NCI-H526 treated with DMSO at 0.1 percent for 48 hours (cell line): Measurements from ENCODE around the gene BIRC5.
"Not testable (repeated sequence)": the region's sequence is repeated elsewhere in the genome, so short reads cannot be mapped to it uniquely, and the experiment has no call there.

Experiments used
- DNase-seq: peaks from one replicate; lab custom pipeline; 2025; lab: John Stamatoyannopoulos, UW

Gene BIRC5

DNA sequence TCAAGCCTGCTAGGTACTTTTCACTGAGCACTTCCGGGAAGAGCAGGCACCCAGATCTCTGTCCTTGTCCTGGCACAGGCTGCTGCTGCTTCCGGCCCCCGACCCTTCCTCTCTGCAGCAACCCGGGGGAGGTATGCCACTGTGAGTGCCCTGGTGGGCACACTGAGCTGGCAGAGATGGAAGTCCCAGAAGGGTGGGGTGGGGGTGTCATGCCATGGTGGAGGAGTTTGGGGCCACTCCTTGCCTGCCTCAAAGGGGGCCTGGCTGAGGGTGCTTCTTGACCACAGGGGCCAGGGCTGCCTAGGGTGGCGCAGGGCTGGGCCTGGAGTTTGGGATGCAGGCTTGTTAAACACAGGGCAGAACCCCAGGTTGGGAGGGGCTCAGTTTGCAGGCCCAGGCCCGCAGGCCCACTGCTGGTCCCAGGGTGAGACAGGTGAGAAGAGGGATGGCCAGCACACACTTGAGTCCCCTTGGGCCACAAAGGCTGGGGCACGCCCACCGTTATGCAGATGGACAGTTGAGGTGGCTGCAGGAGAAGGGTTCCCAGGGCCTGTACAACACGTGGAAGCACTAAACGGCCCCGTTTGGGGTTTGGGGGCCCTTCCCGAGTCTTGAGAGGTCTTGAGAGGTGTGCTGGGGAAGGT is 26.1 kb downstream of the BIRC5 start:
- DNase-seq = no peak

DNA sequence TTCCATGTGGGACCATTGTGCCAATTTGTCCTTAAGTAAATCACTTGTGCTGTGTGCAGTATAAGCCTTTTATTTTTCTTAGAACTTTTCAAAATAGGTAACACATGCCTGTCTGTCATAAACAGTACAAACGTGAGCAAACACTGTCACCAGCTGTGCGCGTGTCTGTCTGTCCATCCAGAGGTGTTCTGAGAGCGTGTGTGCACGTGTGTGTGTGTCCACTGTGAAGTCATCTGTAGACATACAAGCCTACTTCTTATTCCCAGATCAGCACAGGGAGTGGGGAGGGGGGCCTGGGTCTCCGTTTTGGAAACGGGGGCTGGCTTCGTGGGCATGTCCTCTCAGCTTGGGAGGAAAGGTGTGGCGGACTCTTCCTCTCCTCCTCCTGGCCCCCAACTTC is 26.8 kb downstream of the BIRC5 start:
- DNase-seq = no peak

DNA sequence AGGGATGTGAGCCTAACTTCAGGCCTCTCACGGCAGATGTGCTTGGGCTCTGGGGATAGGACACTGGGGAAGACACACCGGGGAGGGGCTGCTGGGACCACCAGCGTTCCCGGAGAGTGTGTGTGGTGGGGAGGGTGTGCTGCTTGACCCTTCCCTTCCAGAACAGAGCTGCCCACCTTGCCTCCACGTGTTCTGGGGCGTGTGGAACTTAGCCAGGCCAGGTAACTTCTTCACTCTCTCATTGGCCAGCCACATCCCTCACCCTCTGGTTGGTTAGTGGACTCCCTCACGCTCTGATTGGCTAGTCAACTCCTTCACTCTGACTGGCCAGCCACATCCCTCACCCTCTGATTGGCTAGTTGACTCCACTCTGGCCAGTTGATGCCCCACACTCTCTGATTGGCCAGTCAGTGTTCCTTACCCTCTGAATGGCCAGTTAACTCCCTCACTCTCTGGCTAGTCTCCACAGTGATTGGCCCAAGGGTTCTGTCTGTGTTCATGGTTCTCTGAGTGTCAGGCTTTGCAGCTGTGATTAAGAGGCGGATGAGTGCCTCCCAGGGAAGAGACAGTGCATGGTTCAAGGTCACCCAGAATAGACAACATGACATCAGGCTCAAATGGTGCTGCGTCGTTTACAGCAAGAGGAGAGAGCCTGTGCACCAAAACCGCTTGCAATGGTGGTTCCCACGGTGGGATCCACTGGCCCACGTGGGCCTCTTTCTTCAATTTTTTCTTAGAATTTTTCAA is 27.4 kb downstream of the BIRC5 start:
- peak; percentile 24 for DNase-seq

DNA sequence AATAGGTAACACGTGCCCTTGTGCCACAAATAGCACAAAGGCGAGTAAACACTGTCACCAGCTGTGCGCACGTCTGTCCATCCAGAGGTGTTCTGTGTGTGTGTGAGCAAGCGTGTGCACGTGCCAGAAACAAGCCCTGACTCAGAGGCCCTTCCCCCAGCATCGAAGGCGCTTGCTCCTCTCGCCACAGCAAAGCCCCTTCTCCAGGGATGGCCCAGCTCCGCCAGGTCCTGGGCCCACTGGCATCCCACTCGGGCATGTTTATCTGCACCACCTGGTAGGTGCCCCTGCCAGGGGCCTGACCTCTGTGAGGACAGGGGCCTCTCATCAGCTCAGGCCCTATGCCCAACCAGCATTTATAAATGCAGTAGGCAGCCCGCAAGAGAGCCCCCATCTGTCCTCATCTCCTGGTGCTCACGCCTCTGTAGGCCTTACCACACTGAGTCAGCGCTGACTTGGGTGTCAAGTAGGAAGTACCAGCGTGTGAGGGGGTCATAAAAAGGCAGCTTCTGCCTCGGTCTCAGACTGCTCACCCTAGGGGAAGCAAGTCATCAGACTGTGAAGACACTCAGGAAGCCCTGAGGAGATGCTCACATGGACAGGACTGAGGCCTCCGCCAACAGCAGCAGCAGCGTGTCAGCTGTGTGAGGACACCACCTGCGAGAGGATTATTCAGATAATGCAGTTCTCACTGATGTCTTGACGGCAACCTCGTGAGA is 28.1 kb downstream of the BIRC5 start:
- no peak for DNase-seq

DNA sequence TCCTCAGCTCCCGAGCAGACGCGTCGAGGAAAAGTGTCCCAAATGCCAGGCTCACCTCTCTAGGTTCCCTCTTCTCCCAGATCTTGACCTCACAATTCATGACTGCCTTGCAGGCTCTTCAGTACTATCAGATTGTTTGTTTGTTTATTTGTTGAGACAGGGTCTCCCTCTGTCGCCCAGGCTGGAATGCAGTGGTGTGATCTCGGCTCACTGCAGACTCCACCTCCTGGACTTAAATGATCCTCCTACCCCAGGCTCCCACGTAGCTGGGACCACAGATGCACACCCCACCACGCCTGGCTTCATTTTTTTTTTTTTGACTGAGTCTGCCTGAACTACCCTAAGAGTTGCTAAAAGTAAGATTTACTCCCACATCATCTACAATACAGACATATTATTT is 33.3 kb downstream of the BIRC5 start:
- DNase-seq = no peak

DNA sequence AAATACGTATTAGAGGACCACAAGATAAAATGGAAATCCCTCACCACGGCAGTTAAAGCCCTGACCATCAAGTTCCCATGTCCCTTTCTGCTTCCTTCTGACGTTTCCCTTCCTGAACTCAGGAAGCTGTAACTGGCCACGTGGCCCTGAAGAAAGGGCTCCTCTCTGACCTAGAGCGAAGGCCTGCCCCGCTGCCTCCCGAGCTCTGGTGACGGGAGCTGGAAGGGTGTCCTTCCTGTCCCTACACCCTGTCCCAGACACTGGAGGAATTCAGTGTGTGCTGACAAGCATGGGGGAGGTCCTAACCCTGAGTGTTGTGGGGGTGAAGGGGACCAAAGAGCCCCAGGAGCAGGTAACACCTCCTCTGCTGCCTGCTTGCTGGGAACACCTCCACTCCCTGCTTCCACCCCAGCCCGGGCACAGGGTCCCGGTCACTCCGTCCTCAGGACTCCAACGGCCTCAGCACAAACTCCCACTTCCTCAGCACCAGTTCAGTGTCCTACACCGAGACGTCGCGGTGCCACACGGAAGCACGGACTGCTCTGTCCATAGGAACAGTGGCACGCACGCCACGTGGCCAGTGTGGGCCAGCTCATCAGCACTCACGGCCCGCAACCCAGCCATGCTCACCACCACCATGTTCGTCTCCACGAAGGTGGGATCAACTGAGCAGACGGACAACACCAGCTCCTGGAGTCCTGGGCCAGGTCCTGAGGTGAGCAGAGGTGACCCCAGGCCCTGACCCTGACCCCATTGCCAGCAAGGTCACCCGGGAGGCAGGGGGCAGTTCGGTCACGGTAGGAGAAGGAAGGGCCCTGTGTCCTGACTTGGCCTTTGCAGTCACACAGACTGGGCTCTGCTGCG is 34.2 kb downstream of the BIRC5 start:
- DNase-seq = no peak

DNA sequence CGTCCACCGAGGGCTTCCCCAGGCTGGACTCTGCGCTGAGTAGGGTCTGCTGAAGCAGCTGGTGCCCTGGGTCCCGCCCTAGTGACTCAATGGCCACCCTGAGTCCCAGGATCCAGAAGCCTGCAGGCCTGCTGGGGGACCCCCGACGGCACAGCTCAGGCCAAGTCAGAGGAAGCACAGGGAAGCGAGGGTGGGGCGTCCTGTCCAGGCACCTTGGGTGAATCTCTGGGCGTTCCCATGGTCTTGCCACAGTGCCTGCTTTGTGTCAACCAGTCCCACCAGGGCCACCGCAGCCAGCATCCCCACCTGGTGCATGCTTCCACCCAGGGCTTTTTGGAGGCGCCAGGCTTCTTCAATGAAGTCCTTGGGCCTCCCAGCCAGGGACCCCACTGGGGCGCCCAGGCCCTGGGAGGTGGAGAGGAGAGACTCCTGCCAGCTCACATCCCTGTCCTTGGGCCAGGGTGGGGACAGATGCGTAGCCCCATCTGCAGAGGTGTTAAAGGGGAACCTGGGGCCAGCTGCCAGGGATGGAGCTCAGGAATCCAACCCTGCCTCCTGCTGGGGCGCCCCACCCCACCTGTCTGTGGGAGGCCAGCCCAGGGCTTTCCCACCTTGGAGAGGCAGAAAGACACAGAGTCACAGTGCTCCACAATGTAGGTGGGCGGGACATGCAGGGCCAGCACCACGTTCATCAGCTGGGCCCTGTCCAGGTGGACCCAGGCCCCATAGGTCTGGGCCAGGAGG is 35.2 kb downstream of the BIRC5 start:
- DNase-seq = no peak

DNA sequence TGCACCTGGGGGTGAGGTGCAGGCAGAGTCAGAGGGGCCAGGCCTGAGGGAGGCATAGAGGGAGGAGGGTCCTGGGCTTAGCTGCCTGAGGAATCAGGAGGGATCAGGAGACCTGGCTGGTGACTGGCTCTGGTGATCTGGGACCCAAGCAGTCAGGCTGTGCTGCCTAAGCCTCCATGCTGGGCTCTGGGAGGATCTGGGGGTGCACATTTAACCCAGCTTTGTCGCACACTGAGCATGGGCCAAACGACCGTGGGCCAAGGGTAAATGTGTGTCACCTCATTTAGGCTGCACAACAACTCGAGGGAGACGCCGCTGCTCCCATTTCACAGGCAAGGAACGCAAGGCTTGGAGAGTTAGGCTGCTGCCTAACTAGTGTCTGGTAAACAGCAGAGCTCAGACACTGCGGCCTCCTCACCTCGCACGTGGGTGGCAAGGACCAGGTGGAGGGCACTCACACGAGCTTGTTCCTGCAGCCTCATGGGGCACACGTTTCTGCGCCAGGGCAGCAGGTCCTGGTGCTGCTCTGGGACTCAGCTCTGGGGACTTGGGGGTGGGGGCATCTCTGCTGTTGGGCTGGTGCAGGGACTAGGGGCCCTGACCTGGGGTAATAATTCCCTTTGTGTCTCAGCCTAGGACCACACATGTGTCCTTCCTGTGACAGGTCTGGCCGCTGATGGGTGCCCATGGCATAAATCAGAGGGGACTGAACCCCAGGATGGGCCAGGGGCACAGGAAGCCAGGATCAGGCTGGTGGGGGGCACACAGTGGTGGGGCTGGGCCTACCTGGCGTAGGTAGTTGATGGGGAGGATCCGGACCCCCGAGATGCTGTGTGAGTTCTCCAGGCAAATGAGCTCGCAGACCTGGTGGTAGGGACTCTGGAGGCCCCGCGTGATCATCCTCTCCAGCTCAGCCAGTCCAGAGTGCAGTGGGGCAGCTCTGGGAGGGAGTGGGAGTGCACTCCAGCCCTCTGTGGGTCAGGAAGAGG is 36.1 kb downstream of the BIRC5 start:
- DNase-seq = no peak

DNA sequence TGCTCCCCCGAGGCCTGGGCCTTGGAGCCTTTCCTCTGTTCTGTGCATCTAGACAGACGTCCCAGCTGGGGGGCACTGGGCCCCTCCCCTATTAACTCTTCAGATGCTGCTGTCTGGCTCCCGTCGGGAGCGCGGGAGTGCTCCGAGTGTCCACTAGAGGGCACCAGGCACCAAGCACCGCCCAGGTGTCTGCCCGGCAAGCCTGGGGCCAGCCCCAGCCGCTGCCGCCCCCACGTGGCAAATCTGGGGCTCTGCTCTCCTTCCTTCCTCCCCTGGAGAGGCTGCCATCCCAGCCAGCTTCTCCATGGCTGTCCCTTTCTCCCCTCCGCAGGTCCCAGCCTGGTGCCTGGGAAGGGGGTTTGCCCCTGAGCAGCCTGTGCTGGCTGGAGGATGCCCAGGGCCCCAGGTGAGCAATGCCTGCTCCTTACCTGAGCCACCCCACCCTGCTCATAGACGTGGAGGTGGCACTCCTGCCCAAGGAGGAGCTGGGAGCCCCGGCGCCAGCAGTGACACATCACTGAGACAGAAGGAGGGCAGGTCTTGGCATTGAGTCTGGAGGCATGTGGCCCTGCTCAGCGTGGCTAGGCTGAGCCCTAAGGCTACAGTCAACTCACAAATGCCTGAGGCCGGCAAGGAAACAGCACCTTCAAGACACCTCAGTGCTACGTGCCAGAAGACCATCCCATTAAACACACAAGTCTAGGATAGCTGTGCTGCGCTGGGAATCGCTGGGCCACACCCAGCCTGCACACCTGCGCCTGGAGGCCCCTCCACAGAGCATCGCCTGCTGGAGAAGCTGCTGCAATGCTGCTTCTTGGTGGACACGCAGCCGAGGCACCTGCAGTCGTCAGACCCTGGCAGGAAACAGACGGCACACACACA is 37.1 kb downstream of the BIRC5 start:
- peak; percentile 74 for DNase-seq

DNA sequence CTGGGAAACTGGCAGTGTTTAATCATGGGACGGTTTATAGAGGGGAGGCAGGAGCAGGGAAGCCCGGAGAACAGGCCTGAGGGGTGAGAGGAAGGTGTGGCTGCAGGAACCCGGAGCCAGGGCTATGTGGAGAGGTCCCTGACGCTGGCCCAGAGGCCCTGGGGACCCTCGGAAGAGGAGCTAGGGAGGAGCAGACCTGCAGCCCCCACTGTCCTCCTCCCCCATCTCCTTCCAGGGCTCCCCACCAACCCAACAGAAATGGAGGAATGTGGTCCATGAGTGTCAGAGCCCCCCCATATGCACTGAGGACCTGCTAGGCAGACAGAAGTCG is 37.7 kb downstream of the BIRC5 start:
- DNase-seq = no peak

DNA sequence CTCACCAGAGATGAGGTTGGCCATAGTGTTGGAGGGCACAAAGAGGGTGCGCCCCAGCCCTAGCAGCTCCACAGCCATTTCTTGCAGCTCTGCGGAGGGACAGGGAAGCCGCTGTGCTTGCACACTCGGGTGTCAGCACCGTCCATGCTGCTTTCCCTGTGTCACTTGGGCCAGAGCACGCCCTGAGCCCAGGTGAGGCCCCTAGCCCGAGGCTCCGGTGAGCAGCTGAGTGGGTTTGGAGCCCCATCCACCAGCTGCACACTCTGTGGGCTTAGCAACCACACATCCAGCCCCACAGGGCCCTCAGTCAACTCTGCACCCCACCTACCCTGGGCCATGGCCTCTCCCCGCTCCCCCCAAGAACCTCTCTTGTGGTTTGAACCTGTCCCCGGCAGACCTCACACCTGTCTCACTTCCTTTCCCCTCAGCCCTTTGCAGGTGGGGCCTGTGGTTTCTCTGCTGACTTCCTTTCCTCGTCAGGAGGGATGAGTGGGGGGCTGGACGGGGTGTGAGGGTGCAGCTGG is 38.1 kb downstream of the BIRC5 start:
- DNase-seq = no peak

DNA sequence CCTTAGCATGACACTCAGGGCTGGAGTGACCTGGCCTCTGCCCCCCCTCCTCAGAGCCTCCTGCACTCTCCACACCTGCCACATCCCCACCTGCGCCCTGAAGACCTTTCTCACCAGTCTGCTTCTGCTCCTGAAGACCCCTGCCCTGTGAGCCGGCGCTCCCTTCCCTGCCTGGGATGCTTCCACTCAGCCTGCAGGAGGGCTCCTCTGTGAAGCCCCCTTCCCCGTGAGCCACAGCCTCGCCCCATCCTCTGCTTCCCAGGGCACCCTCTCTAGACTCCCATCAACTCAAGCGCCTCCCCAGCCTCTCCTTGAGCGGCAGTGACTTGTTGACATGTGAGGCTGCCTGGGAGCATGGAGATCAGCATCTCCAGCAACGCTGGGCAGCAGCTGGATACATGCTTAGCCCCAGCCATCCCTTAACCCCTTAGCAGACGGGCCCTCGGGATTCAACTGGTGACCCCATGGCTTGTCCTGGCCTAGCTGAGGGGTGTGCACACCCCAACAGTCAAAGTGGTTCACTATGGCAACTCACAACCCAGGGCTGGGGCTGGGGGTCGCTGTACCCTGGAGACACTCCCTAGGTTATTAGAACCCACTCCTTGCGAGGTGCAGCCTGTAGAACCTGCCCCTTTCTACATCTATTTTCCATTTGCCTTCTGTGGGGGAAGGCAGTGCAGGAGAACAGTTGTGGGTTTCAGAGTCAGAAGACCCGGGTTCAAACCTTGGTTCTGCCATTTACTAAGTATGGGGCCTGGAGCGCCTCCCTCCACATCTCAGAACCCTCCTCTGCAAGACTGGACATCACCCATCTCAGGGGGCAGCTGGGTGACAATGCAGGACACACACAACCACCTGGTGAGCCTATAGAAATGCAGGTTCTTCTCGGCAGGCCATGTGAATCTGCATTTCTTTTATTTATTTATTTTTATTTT is 38.9 kb downstream of the BIRC5 start:
- DNase-seq = no peak

DNA sequence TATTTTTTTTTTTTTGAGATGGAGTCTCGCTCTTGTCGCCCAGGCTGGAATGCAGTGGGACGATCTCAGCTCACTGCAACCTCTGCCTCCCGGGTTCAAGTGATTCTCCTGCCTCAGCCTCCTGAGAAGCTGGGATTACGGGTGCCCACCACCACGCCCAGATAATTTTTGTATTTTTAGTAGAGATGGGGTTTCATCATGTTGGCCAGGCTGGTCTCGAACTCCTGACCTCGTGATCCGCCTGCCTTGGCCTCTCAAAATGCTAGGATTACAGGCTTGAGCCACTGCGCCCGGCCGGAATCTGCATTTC is 39.5 kb downstream of the BIRC5 start:
- not testable (repeated sequence) for DNase-seq

DNA sequence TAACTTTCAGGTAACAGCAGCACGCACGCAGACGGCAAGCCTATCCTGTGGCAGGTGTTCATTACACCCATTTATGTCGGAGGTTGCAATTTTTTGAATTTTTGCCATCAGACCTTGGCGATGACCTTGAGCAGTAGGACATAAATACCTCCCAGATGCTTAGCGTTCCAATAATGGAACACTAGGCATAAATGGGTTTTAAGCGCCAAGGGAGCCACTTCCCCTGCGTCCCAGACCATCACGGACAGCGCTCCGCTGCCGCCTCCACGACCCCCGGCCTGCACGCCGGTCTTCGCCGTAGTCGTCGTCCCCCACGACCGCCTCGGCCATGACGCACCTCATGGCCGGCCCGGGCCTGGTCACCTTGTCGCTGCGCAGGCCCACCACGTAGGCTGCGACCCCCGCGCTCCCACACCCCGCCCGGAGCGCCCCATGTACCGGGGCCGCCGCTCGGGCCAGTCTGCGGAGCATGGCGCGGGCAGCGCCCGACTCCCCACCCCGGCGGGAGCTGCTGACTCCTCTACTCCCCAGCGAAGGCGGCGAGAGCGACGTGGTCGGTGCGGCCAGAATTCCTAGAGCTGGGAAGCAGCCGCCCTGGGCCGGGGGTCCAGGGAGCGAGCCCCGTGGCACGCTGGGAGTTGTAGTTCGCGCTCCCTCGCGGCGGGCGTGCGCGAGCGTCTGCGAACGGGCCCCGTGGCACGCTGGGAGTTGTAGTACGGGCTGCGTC is 40.1 kb downstream of the BIRC5 start:
- DNase-seq = peak; percentile 75

DNA sequence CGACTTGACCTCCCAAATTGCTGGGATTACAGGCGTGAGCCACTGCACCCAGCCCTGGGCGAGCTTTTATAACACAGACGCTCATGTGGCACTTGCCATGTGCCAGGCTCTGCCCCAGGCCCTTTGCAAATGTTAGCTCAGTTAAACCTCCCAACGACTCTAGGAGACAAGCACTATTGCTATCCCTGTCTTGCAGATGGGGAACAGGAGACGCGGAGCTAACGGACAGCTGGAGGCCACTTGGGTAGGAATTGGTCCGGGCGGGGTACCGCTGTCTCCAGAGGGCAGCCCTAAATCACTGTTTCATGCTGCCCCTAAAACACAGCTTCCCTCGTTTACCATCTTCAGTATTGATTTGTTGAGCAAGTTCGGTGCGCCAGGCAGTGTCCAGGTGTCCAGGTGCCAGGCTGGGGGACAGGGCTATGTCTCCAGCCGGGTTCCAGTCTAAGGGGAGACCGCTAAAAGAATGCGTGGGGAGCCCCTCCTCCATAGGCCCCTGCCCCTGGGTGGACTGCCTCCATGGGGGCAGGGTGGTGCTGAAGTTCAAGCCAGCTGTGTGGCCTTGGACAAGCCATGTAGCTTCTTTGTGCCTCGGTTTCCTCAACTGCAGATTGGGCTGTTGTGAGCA is 41.1 kb downstream of the BIRC5 start:
- no peak for DNase-seq

DNA sequence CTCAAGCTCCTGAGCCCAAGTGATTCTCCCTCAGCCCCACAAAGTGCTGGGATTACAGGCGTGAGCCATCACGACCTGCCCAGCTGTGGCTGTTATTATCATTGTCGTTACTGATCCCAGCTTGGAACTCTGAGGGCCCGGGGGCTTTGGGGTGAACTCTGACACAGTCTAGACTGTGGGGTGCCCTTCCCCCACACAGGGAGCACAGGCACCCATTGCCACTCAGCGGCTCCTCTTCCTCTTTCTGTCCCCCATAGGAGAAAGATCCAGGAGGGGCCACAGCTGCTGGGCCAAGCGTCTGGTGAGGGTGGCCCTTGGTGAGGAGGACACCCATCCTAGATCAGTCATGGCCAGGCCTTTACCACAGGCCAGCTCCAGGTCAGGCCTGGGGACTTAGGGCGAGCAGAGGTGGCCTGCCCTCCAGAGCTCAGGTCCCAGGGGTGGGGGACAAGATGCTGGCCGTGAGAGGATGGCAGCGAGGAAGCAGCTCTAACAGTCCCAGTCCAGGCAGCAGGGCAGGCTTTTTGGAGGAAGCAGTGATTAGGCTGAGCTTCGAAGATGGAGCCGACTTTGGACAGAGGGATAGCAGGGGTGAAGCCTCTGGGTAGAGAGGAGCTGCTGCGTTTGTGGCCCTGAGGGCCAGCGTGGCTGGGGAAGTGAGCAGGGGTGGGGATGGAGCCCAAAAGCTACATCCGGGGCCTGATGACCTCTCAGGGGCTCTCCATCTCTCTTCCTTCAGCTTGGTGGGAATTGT is 42.1 kb downstream of the BIRC5 start:
- DNase-seq = no peak
